H1 (cell line): ENCODE data around the gene POLDIP3. TPM values are rescaled to one million over a fixed set of nuclear protein-coding genes. Genes with fewer than 3 reads are reported as not detected.

Experiments used
- CTCF ChIA-PET: fragments of 300-600 bp; sonication (Branson Sonifier 250); formaldehyde crosslinking; loops from one replicate; lab custom pipeline; 2021; ENCODE audit not compliant: partially characterized antibody; lab: Charles Lee
- POLR2A ChIA-PET: fragments of 300-600 bp; sonication (Branson Sonifier 250); formaldehyde crosslinking; loops from one replicate; lab custom pipeline; 2021; ENCODE audit warnings: inconsistent platforms; ENCODE audit not compliant: partially characterized antibody; lab: Charles Lee
- DNase-seq, 2 experiments: peaks; one replicate each; pipeline versions ENCODE4 v3.0.0 to v3.0.0-alpha.2; 2010 to 2022; ENCODE audit warnings: low spot score in 2 of 2, low read depth in 1 of 2, mixed read lengths in 1 of 2
- FAIRE-seq: peaks from 2 replicates; lab custom pipeline; 2011; peaks lifted over from hg19 to GRCh38; lab: Jason Lieb, UNC
- H2AFZ ChIP-seq: 2 replicates; pipeline ENCODE4 v1.8.1; 2012; ENCODE audit warnings: low read length, inconsistent platforms
- H2AK5ac ChIP-seq: 2 replicates; pipeline ENCODE4 v1.6.1; 2013; ENCODE audit warnings: low read depth, low read length
- H2BK120ac ChIP-seq: replicated peaks from 2 replicates; pipeline ENCODE3; 2013; ENCODE audit warnings: low read depth, low read length, inconsistent platforms
- H2BK12ac ChIP-seq: 2 replicates; pipeline ENCODE4 v1.6.1; 2013; ENCODE audit warnings: low read depth, low read length
- H2BK15ac ChIP-seq: 2 replicates; pipeline ENCODE4 v1.6.1; 2013; ENCODE audit warnings: low read length
- H2BK20ac ChIP-seq: 2 replicates; pipeline ENCODE4 v1.6.1; 2013; ENCODE audit warnings: low read length
- H2BK5ac ChIP-seq: 2 replicates; pipeline ENCODE4 v1.6.1; 2013; ENCODE audit warnings: low read depth, low read length
- H3K14ac ChIP-seq: 2 replicates; pipeline ENCODE4 v1.6.1; 2013; ENCODE audit warnings: inconsistent platforms; ENCODE audit not compliant: insufficient read length
- H3K18ac ChIP-seq: 2 replicates; pipeline ENCODE4 v1.6.1; 2013; ENCODE audit warnings: low read length; ENCODE audit errors: extremely low read depth
- H3K23ac ChIP-seq: 2 replicates; pipeline ENCODE4 v1.6.1; 2013; ENCODE audit warnings: inconsistent platforms; ENCODE audit not compliant: insufficient read length
- H3K23me2 ChIP-seq: 2 replicates; pipeline ENCODE4 v1.6.1; 2013; ENCODE audit warnings: low read depth, low read length
- H3K27ac ChIP-seq: 2 replicates; pipeline ENCODE4 v1.6.1; 2011; ENCODE audit warnings: low read depth, low read length, inconsistent platforms
- H3K27me3 ChIP-seq, 4 experiments: replicated peaks in 1 of 4; 1 replicate in 1 of 4; 2 replicates in 3 of 4; pipeline versions ENCODE4 v1.6.1 to v1.8.1; 2011 to 2013; ENCODE audit warnings: low read length in 3 of 4, mild to moderate bottlenecking in 3 of 4, inconsistent platforms in 2 of 4, mixed read lengths in 2 of 4, moderate library complexity in 1 of 4; ENCODE audit not compliant: control insufficient read depth in 3 of 4, insufficient read depth in 3 of 4; ENCODE audit errors: extremely low read depth in 1 of 4
- H3K36me3 ChIP-seq, 4 experiments: 2 replicates each; pipeline versions ENCODE4 v1.6.1 to v1.8.1; 2011 to 2013; ENCODE audit warnings: mild to moderate bottlenecking in 4 of 4, low read length in 3 of 4, moderate library complexity in 2 of 4, control low read depth in 1 of 4, inconsistent platforms in 1 of 4; ENCODE audit not compliant: insufficient read depth in 4 of 4, control insufficient read depth in 2 of 4
- H3K4ac ChIP-seq: replicated peaks from 2 replicates; pipeline ENCODE3; 2013; ENCODE audit warnings: low read length, low read depth, mixed read lengths, inconsistent platforms; ENCODE audit not compliant: insufficient read length
- H3K4me1 ChIP-seq, 4 experiments: replicated peaks in 1 of 4; 1 replicate in 1 of 4; 2 replicates in 3 of 4; pipeline versions ENCODE4 v1.6.1 to v1.8.1; 2011 to 2013; ENCODE audit warnings: low read length in 3 of 4, inconsistent platforms in 2 of 4, mixed read lengths in 1 of 4; ENCODE audit not compliant: insufficient read depth in 4 of 4, control insufficient read depth in 3 of 4
- H3K4me2 ChIP-seq, 2 experiments: 2 replicates each; pipeline versions ENCODE4 v1.6.1 to v1.8.1; 2011 to 2013; ENCODE audit warnings: low read depth in 2 of 2, low read length in 2 of 2, control low read depth in 1 of 2, inconsistent platforms in 1 of 2, mild to moderate bottlenecking in 1 of 2; ENCODE audit not compliant: insufficient read depth in 1 of 2
- H3K4me3 ChIP-seq, 4 experiments: fragments of 200-600, 300-600 bp in 1 of 4; sonication (generic), shearing (Covaris generic), sonication (Bioruptor Twin) in 1 of 4; 2 replicates each; pipeline versions ENCODE4 v1.5.1 to v1.8.1; 2011 to 2016; ENCODE audit warnings: low read length in 4 of 4, low read depth in 3 of 4, control low read depth in 2 of 4, inconsistent platforms in 2 of 4, mild to moderate bottlenecking in 2 of 4, mixed read lengths in 1 of 4, moderate library complexity in 1 of 4; ENCODE audit not compliant: insufficient read depth in 2 of 4; ENCODE audit errors: extremely low read depth in 1 of 4
- H3K56ac ChIP-seq: replicated peaks from 2 replicates; pipeline ENCODE3; 2013; ENCODE audit warnings: low read depth, mild to moderate bottlenecking, mixed read lengths, low read length, inconsistent platforms; ENCODE audit not compliant: insufficient read length
- H3K79me1 ChIP-seq: 2 replicates; pipeline ENCODE4 v1.6.1; 2013; ENCODE audit warnings: low read depth, low read length, control low read depth
- H3K79me2 ChIP-seq, 2 experiments: 2 replicates each; pipeline versions ENCODE4 v1.6.1 to v1.8.1; 2012 to 2013; ENCODE audit warnings: low read length in 2 of 2, mild to moderate bottlenecking in 2 of 2, inconsistent platforms in 1 of 2; ENCODE audit not compliant: insufficient read depth in 2 of 2, control insufficient read depth in 1 of 2
- H3K9ac ChIP-seq, 4 experiments: replicated peaks in 1 of 4; 1 replicate in 1 of 4; 2 replicates in 3 of 4; pipeline versions ENCODE4 v1.6.1 to v1.8.1; 2011 to 2013; ENCODE audit warnings: low read depth in 3 of 4, low read length in 3 of 4, control low read depth in 2 of 4, mild to moderate bottlenecking in 2 of 4, moderate library complexity in 2 of 4, inconsistent platforms in 1 of 4; ENCODE audit errors: extremely low read depth in 1 of 4
- H3K9me3 ChIP-seq, 2 experiments: 2 replicates each; pipeline versions ENCODE4 v1.6.1 to v1.8.1; 2012 to 2013; ENCODE audit warnings: mild to moderate bottlenecking in 2 of 2, moderate library complexity in 2 of 2, control low read depth in 1 of 2, inconsistent platforms in 1 of 2, low read depth in 1 of 2, low read length in 1 of 2, mixed read lengths in 1 of 2; ENCODE audit not compliant: insufficient read depth in 2 of 2
- H4K20me1 ChIP-seq, 2 experiments: replicated peaks in 1 of 2; 2 replicates each; pipeline versions ENCODE3 to v1.8.1; 2011 to 2013; ENCODE audit warnings: inconsistent platforms in 2 of 2, low read length in 2 of 2, mild to moderate bottlenecking in 1 of 2; ENCODE audit not compliant: insufficient read depth in 2 of 2, control insufficient read depth in 1 of 2
- H4K5ac ChIP-seq: 2 replicates; pipeline ENCODE4 v1.6.1; 2013; ENCODE audit warnings: low read length, low read depth, mixed read lengths, inconsistent platforms; ENCODE audit not compliant: insufficient read length
- H4K8ac ChIP-seq: 2 replicates; pipeline ENCODE4 v1.8.0; 2013; ENCODE audit warnings: mild to moderate bottlenecking, moderate library complexity, low read length, inconsistent platforms; ENCODE audit not compliant: insufficient read depth; ENCODE audit errors: extremely low read depth
- H4K91ac ChIP-seq: replicated peaks from 2 replicates; pipeline ENCODE3; 2013; ENCODE audit warnings: low read length, mixed read lengths, inconsistent platforms; ENCODE audit not compliant: insufficient read length
- ASH2L ChIP-seq: fragments of 200-600, 300-600 bp; sonication (generic); IDR thresholded peaks from one replicate; pipeline ENCODE4 v1.7.1; 2017; ENCODE audit warnings: low read length
- CHD2 ChIP-seq: IDR thresholded peaks from 2 replicates; pipeline ENCODE4 v1.6.1; 2012; ENCODE audit warnings: low read length, improper control_type of control experiment
- SRF ChIP-seq: IDR thresholded peaks from 2 replicates; pipeline ENCODE4 v1.6.1; 2011; ENCODE audit warnings: mild to moderate bottlenecking, low read depth, low read length, moderate library complexity
- TAF1 ChIP-seq: IDR thresholded peaks from 2 replicates; pipeline ENCODE4 v1.6.1; 2011; ENCODE audit warnings: mild to moderate bottlenecking, low read depth, low read length
- TEAD4 ChIP-seq: IDR thresholded peaks from 2 replicates; pipeline ENCODE4 v1.6.1; 2012; ENCODE audit warnings: low read depth, low read length, inconsistent platforms, mixed read lengths
- WGBS, 2 experiments: shearing (Covaris generic) in 1 of 2; methylation state at CpG; one replicate each; pipeline versions ENCODE4 v1.1.6 to v1.1.7; 2013 to 2015; ENCODE audit warnings: low lambda C conversion rate in 2 of 2, mixed read lengths in 2 of 2, inconsistent platforms in 1 of 2, low coverage in 1 of 2, missing lambda C conversion rate in 1 of 2; ENCODE audit not compliant: insufficient replicate concordance in 2 of 2, insufficient coverage in 1 of 2, insufficient read length in 1 of 2; ENCODE audit errors: extremely low coverage in 1 of 2, missing lambda C conversion rate in 1 of 2; 5-methylcytosine and 5-hydroxymethylcytosine counted together
- polyA plus RNA-seq, 7 experiments: library from polyadenylated mRNA; depleted of rRNA in 3 of 7; stranded (reverse) in 5 of 7; unstranded in 2 of 7; fragments of >200 nt in 5 of 7; fragments of 200-250 nt in 2 of 7; gene quantifications; 1 replicate in 5 of 7; 2 replicates in 1 of 7; 4 replicates in 1 of 7; pipeline versions ENCODE4 v1.2.1 to v1.2.3, GENCODE V29; 2011 to 2013; ENCODE audit warnings: missing spikeins in 2 of 7, mixed read lengths in 2 of 7
- total RNA-seq: library from RNA; stranded (reverse); fragmentation: NEBNext Ultra II Directional; extraction: Animal tissue kit (Norgen Biotek cat#: 25700); gene quantifications from 2 replicates; pipeline ENCODE4 v1.2.1, GENCODE V29; 2021
- TF ChIP-seq, protein P1 (sequence below): IDR thresholded peaks from 2 replicates; pipeline ENCODE4 v1.6.1; 2011; ENCODE audit warnings: low read length, improper control_type of control experiment

Gene POLDIP3
- total and polyA plus RNA-seq, 2 of the 8 experiments (the other 6 are each of a cell fraction or from before 2014, with no cell fraction given), result 43.5 to 84.6 TPM

DNA sequence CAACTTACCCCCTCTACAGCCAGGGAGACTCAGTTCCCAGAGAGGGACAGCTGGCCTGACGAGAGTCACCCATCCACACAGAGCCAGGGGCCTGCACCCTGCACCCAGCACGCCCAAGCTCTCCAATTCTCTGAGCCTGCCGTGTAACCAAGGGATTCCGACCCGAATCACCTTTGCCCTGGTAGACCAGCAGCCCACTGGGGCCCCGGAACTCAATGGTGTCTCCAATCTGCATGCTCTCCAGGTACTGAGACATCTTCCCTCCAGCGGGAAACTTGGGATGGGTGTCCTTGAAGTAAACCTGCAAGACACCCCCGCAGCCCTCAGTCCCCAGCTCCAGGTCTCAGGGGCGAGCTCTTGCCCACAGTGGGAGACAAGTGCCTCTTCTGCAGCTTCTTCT is 13.3 kb upstream of the POLDIP3 start:
- no peak overlapping the region for H2BK120ac ChIP-seq
- no peak overlapping the region for H2BK12ac ChIP-seq
- TF ChIP-seq ASH2L (no peak), TEAD4 (no peak), CHD2 (no peak), SRF (no peak), TAF1 (no peak)
- TF ChIP-seq, protein P1, sequence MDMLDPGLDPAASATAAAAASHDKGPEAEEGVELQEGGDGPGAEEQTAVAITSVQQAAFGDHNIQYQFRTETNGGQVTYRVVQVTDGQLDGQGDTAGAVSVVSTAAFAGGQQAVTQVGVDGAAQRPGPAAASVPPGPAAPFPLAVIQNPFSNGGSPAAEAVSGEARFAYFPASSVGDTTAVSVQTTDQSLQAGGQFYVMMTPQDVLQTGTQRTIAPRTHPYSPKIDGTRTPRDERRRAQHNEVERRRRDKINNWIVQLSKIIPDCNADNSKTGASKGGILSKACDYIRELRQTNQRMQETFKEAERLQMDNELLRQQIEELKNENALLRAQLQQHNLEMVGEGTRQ, result no peak
- H2AK5ac ChIP-seq, result no peak overlapping the region
- H3K56ac ChIP-seq, result no peak overlapping the region
- H3K4me3 ChIP-seq, result no peak overlapping the region
- H3K9ac ChIP-seq, result no peak overlapping the region
- 97% methylated on average over 9 of the region's 9 CpGs; no CpG with 5 or more reads in 1 of the 2 experiments for WGBS, 2 experiments
- no peak overlapping the region for H2AFZ ChIP-seq
- H2BK5ac ChIP-seq, result no peak overlapping the region
- H3K18ac ChIP-seq, result no peak overlapping the region
- DNase-seq, result no peak
- no peaks in the 10 kb centered on the region for H3K23me2 ChIP-seq
- H2BK15ac ChIP-seq, result no peak overlapping the region
- H3K9me3 ChIP-seq, result no peaks in the 10 kb centered on the region
- H4K8ac ChIP-seq, result no peak overlapping the region
- H3K14ac ChIP-seq, result no peak overlapping the region
- H3K23ac ChIP-seq, result no peak overlapping the region
- POLR2A ChIA-PET, result interaction anchor here (0.6 to 8.9 kb wide), 2 partner anchors 12 to 14 kb away, joined by 3 to 85 read pairs; partner anchors contain the start of genes ATP5MGL and POLDIP3
- H4K91ac ChIP-seq, result no peak overlapping the region
- peaks cover 7 to 35% (median 18%) of the 10 kb centered on the region in 4 experiments; a peak in 5 of 8 replicates for H3K36me3 ChIP-seq
- no peak overlapping the region for H2BK20ac ChIP-seq
- H3K79me2 ChIP-seq, result no peaks in the 10 kb centered on the region; a peak in 1 of 4 replicates
- H3K27me3 ChIP-seq, result no peaks in the 10 kb centered on the region
- FAIRE-seq, result no peak
- no peaks in the 10 kb centered on the region; the same call in 1 of the 2 replicates for H3K79me1 ChIP-seq
- H3K27ac ChIP-seq, result no peak overlapping the region
- no peak overlapping the region for H3K4ac ChIP-seq
- CTCF ChIA-PET, result interaction anchor here (0.5 to 1.3 kb wide), 3 partner anchors 167 to 1470 kb away, joined by 3 to 5 read pairs (median 3); no protein-coding TSS in a partner anchor
- H4K20me1 ChIP-seq, result peaks cover 0 to 11% of the 10 kb centered on the region in 2 experiments
- no peak overlapping the region for H3K4me2 ChIP-seq
- no peak overlapping the region for H4K5ac ChIP-seq
- H3K4me1 ChIP-seq, result no peaks in the 10 kb centered on the region
